ENCODE measurements around the gene LELP1. TPM values are rescaled to one million over a fixed set of nuclear protein-coding genes. Genes with fewer than 3 reads are reported as not detected.

LELP1 gene
- total RNA-seq, 1 donor from 2014 or later, result not detected

DNA sequence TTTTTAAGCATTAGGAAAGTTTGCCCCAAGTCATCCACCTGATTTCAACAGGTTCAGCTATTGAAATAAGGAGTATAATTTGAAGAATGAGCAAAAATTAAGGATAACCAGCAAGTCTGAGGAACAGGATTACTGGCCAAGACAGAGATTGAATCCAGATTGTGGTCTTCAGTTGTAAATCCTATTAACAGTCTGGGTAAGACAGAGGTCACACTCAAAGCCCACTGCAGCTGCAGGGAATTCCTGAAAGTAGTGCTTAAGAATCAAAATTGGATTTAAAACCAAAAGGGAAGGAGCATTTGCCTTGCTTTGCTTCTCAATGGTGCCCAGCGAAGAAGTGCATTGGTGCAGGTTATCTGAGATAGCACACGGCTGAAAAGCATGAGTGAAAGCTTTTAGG, 49.8 kb downstream of the LELP1 start:
- Mint-ChIP-seq H3K27ac (ENCODE audit: unreplicated experiment) (no peak overlapping the region), H3K4me1 (no peaks in the 10 kb centered on the region), H3K36me3 (ENCODE audit: low read depth) (no peaks in the 10 kb centered on the region), H3K27me3 (ENCODE audit: low read depth) (peaks cover 60% of the 10 kb centered on the region), H3K4me3 (no peak overlapping the region), H3K9me3 (no peaks in the 10 kb centered on the region)
- TF ChIP-seq, protein P1, sequence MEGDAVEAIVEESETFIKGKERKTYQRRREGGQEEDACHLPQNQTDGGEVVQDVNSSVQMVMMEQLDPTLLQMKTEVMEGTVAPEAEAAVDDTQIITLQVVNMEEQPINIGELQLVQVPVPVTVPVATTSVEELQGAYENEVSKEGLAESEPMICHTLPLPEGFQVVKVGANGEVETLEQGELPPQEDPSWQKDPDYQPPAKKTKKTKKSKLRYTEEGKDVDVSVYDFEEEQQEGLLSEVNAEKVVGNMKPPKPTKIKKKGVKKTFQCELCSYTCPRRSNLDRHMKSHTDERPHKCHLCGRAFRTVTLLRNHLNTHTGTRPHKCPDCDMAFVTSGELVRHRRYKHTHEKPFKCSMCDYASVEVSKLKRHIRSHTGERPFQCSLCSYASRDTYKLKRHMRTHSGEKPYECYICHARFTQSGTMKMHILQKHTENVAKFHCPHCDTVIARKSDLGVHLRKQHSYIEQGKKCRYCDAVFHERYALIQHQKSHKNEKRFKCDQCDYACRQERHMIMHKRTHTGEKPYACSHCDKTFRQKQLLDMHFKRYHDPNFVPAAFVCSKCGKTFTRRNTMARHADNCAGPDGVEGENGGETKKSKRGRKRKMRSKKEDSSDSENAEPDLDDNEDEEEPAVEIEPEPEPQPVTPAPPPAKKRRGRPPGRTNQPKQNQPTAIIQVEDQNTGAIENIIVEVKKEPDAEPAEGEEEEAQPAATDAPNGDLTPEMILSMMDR (conservative IDR thresholded peaks at IDR 0.05), result no peak
- no peak for DNase-seq (ENCODE audit: low read depth, low spot score)

DNA sequence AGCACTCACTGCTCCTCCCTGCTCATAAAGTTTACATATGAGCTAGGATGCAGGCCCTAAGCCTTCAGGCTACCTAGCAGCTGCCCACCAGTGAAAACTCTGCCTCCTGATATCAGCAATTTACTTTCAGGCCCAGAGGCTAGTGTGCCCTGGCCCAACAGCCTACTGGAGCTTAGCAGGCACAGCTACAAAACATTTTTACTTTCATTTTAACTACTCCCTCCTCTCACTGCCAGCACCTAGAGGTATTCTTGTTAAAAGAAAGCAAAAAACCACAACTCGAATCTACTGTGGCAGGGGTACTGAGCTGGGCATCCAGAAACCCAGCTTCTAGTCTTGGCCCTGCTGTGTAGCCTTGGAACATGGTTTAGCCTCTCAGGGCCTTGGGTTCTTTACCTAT, 50.5 kb downstream of the LELP1 start:
- TF ChIP-seq, protein P1 (conservative IDR thresholded peaks at IDR 0.05), result no peak
- Mint-ChIP-seq H3K27ac (ENCODE audit: unreplicated experiment) (no peak overlapping the region), H3K4me3 (no peak overlapping the region), H3K27me3 (ENCODE audit: low read depth) (peaks cover 59% of the 10 kb centered on the region), H3K9me3 (no peaks in the 10 kb centered on the region), H3K4me1 (no peaks in the 10 kb centered on the region), H3K36me3 (ENCODE audit: low read depth) (no peaks in the 10 kb centered on the region)
- DNase-seq (ENCODE audit: low read depth, low spot score), result no peak

Other genes starting within 250 kb of the LELP1 start
- gene SPRR4, start 232.8 kb upstream of the LELP1 start, total RNA-seq, result not detected in 2 replicates
- not detected in 2 replicates for gene SPRR1A, start 219.3 kb upstream of the LELP1 start, total RNA-seq
- not detected in 2 replicates for gene SPRR3, start 201.7 kb upstream of the LELP1 start, total RNA-seq
- not detected in 2 replicates for gene SPRR1B, start 172.2 kb upstream of the LELP1 start, total RNA-seq
- gene SPRR2D, start 162.3 kb upstream of the LELP1 start, total RNA-seq, result not detected in 2 replicates
- gene SPRR2A, start 145.9 kb upstream of the LELP1 start, total RNA-seq, result not detected in 2 replicates
- not detected in 2 replicates for gene SPRR2B, start 131.8 kb upstream of the LELP1 start, total RNA-seq
- not detected in 2 replicates for gene SPRR2E, start 108.9 kb upstream of the LELP1 start, total RNA-seq
- not detected in 2 replicates for gene SPRR2F, start 89.9 kb upstream of the LELP1 start, total RNA-seq
- not detected in 2 replicates for gene SPRR2G, start 52.5 kb upstream of the LELP1 start, total RNA-seq
- not detected in 2 replicates for gene PRR9, start 14.2 kb downstream of the LELP1 start, total RNA-seq
- gene LORICRIN, start 56.3 kb downstream of the LELP1 start, total RNA-seq, result not detected in 2 replicates
- not detected in 2 replicates for gene PGLYRP3, start 109.5 kb downstream of the LELP1 start, total RNA-seq
- not detected in 2 replicates for gene PGLYRP4, start 145.4 kb downstream of the LELP1 start, total RNA-seq
- gene S100A9, start 154.4 kb downstream of the LELP1 start, total RNA-seq, result not detected in 2 replicates
- gene S100A12, start 172.2 kb downstream of the LELP1 start, total RNA-seq, result not detected in 2 replicates
- not detected in 2 replicates for gene S100A8, start 187.6 kb downstream of the LELP1 start, total RNA-seq
- not detected in 2 replicates for gene S100A7A, start 213.1 kb downstream of the LELP1 start, total RNA-seq

All from neural crest cell (in vitro differentiated cells).